ENCODE results near the gene ZNRF1. TPM values are rescaled to one million over a fixed set of nuclear protein-coding genes. Genes with fewer than 3 reads are reported as not detected.
A peak's percentile ranks its signal among the peaks of the same experiment; 100 is the strongest.

The ZNRF1 gene
- polyA plus RNA-seq, 2 of the 4 experiments (the other 2 are of a cell fraction), result 18.6 to 22.6 TPM

DNA sequence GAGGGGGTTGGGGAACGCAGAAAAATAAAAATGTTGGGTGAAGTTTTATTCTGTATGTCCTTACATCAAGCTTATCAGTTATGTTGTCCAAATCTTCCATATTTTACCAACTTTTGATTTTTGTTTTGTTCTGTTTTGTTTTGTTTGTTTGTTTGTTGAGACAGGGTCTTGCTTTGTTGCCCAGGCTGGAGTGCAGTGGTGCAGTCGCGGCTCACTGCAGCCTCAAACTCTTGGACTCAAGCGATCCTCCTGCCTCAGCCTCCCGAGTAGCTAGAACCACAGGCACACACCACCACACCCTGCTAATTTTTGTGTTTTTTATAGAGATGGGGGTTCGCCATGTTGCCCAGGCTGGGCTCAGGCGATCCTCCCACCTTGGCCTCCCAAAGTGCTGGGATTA is 20.8 kb downstream of the ZNRF1 start:
- CTCF ChIA-PET, result interaction anchor here (0.6 to 2.5 kb wide), 5 partner anchors 8 to 92 kb away, joined by 3 to 10 read pairs (median 6); no protein-coding TSS in a partner anchor
- WGBS (ENCODE audit: missing lambda C conversion rate), result 93% methylated on average over 7 of the region's 7 CpGs
- ATAC-seq, result no peak
- TF ChIP-seq, protein P1, sequence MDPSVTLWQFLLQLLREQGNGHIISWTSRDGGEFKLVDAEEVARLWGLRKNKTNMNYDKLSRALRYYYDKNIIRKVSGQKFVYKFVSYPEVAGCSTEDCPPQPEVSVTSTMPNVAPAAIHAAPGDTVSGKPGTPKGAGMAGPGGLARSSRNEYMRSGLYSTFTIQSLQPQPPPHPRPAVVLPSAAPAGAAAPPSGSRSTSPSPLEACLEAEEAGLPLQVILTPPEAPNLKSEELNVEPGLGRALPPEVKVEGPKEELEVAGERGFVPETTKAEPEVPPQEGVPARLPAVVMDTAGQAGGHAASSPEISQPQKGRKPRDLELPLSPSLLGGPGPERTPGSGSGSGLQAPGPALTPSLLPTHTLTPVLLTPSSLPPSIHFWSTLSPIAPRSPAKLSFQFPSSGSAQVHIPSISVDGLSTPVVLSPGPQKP (IDR thresholded peaks at IDR 0.05; ENCODE audit: low read depth, low read length), result no peak
- TF ChIP-seq EHF (CRISPR knock-in tag; IDR thresholded peaks at IDR 0.05) (no peak), NR3C1 (IDR thresholded peaks at IDR 0.05) (no peak), NPAS2 (CRISPR knock-in tag; IDR thresholded peaks at IDR 0.05; ENCODE audit: borderline replicate concordance) (no peak), MAFK (IDR thresholded peaks at IDR 0.05; ENCODE audit: partially characterized antibody) (no peak), KDM5A (IDR thresholded peaks at IDR 0.05) (no peak), ESRRA (IDR thresholded peaks at IDR 0.05; ENCODE audit: borderline replicate concordance, low read length) (no peak), CHD2 (IDR thresholded peaks at IDR 0.05; ENCODE audit: low read length, partially characterized antibody) (no peak), HOXB5 (CRISPR knock-in tag; IDR thresholded peaks at IDR 0.05) (no peak), ZNF302 (CRISPR knock-in tag; IDR thresholded peaks at IDR 0.05) (no peak), RCOR1 (IDR thresholded peaks at IDR 0.05; ENCODE audit: low read depth, low read length) (no peak), RNF2 (IDR thresholded peaks at IDR 0.05; ENCODE audit: borderline replicate concordance, low read depth) (no peak), RFX5 (IDR thresholded peaks at IDR 0.05) (no peak), SMC3 (IDR thresholded peaks at IDR 0.05) (no peak), CBX2 (IDR thresholded peaks at IDR 0.05; ENCODE audit: borderline replicate concordance, low read depth) (no peak), KDM1A (IDR thresholded peaks at IDR 0.05; ENCODE audit: low read depth) (no peak), FOSL2 (IDR thresholded peaks at IDR 0.05) (no peak), FOSL2 (CRISPR knock-in tag; IDR thresholded peaks at IDR 0.05) (no peak)
- TF ChIP-seq, protein P2, sequence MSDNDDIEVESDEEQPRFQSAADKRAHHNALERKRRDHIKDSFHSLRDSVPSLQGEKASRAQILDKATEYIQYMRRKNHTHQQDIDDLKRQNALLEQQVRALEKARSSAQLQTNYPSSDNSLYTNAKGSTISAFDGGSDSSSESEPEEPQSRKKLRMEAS (IDR thresholded peaks at IDR 0.05), result no peak
- no peak for DNase-seq (ENCODE audit: low read depth in 1 of 2, low spot score in 1 of 2)
- Histone ChIP-seq H3K4me1 (peaks cover 32% of the 10 kb centered on the region), H3K9me3 (peaks cover 15% of the 10 kb centered on the region), H3K4me3 (no peak overlapping the region), H3K27ac (peak overlapping the region; percentile 67 to 80; a peak in 4 of 6 replicates), H3K4me2 (peak overlapping the region; percentile 75)
- POLR2A ChIA-PET, result no interaction called here
- FAIRE-seq, result no peak

DNA sequence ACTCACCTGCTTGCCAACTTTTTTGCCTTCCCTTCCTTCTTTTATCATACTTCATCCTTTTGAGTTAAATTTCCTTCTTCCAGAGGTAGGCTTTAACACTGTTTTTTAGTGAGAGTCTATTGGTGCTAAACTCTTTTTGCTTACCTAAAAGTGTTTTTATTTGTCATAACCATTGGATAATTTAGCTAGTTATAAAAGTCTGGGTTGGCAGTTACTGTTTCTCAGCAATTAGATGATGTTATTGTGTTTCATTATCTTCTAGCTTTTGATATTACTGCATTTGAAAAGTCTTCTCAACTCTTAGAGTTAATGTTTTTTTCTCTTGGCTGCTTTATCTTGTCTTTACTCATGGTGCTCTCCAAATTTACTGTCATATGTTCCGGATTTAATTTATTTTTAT is 22.6 kb downstream of the ZNRF1 start:
- 91% methylated on average over 1 of the region's 1 CpG for WGBS (ENCODE audit: missing lambda C conversion rate)
- ATAC-seq, result no peak
- H3K4me1 ChIP-seq, result peaks cover 45% of the 10 kb centered on the region
- no peak overlapping the region for H3K4me2 ChIP-seq
- no peak overlapping the region for H3K27ac ChIP-seq
- H3K9me3 ChIP-seq, result peaks cover 15% of the 10 kb centered on the region
- no peak for FAIRE-seq
- no peak overlapping the region for H3K4me3 ChIP-seq
- POLR2A ChIA-PET, result no interaction called here
- CTCF ChIA-PET, result no interaction called here
- TF ChIP-seq CHD2 (IDR thresholded peaks at IDR 0.05; ENCODE audit: low read length, partially characterized antibody) (no peak), JUN (IDR thresholded peaks at IDR 0.05) (no peak), HDAC2 (IDR thresholded peaks at IDR 0.05) (no peak), SMC3 (IDR thresholded peaks at IDR 0.05) (no peak), POLR2AphosphoS2 (conservative IDR thresholded peaks at IDR 0.05; ENCODE audit: low read length) (no peak), SREBF2 (IDR thresholded peaks at IDR 0.05) (no peak), NFE2L2 (conservative IDR thresholded peaks at IDR 0.05; ENCODE audit: low read length) (no peak), KDM5A (IDR thresholded peaks at IDR 0.05) (no peak), CBX8 (IDR thresholded peaks at IDR 0.05) (no peak), MAZ (IDR thresholded peaks at IDR 0.05; ENCODE audit: borderline replicate concordance, low read depth, low read length) (no peak), TP53 (CRISPR knock-in tag; IDR thresholded peaks at IDR 0.05) (no peak), ESRRA (IDR thresholded peaks at IDR 0.05; ENCODE audit: borderline replicate concordance, low read length) (no peak), POLR2A (IDR thresholded peaks at IDR 0.05; ENCODE audit: low read length) (no peak)
- DNase-seq (ENCODE audit: low read depth in 1 of 2, low spot score in 1 of 2), result no peak

DNA sequence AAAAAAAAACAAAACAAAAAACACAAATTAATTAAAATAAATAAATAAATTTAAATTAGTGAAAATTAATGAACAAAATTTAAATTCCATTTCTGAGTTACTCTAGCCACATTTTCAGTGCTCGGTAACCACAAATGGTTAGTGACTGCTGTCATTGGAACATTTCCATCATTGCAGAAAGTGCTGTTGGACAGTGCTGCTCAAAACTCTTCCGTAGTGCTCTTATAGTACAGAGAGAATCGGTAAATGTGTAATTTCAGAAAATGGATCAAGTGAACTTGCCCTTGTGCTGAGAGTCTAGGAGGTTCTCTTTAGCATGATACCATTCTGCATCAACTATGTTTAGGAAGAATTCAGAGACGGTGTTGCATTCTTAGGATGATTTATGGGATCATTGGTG is 23.7 kb downstream of the ZNRF1 start:
- Histone ChIP-seq H3K9me3 (peaks cover 15% of the 10 kb centered on the region), H3K27ac (no peak overlapping the region), H3K4me1 (peaks cover 43% of the 10 kb centered on the region), H3K4me2 (no peak overlapping the region), H3K4me3 (no peak overlapping the region)
- DNase-seq (ENCODE audit: low read depth in 1 of 2, low spot score in 1 of 2) (no peak), ATAC-seq (no peak), FAIRE-seq (no peak)
- CTCF ChIA-PET, result interaction anchor here (1.1 kb wide), 1 partner anchor 13 kb away, joined by 3 read pairs; no protein-coding TSS in a partner anchor
- POLR2A ChIA-PET, result no interaction called here
- WGBS (ENCODE audit: missing lambda C conversion rate), result 97% methylated on average over 4 of the region's 4 CpGs
- TF ChIP-seq TFCP2L1 (CRISPR knock-in tag; IDR thresholded peaks at IDR 0.05), result no peak
- TF ChIP-seq, protein P3, sequence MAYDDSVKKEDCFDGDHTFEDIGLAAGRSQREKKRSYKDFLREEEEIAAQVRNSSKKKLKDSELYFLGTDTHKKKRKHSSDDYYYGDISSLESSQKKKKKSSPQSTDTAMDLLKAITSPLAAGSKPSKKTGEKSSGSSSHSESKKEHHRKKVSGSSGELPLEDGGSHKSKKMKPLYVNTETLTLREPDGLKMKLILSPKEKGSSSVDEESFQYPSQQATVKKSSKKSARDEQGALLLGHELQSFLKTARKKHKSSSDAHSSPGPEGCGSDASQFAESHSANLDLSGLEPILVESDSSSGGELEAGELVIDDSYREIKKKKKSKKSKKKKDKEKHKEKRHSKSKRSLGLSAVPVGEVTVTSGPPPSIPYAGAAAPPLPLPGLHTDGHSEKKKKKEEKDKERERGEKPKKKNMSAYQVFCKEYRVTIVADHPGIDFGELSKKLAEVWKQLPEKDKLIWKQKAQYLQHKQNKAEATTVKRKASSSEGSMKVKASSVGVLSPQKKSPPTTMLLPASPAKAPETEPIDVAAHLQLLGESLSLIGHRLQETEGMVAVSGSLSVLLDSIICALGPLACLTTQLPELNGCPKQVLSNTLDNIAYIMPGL (CRISPR knock-in tag; IDR thresholded peaks at IDR 0.05; ENCODE audit: borderline replicate concordance), result no peak
- TF ChIP-seq, protein P2 (IDR thresholded peaks at IDR 0.05), result no peak
- TF ChIP-seq EHMT2 (IDR thresholded peaks at IDR 0.05; ENCODE audit: low read depth), result no peak
- no peak for TF ChIP-seq ZC3H11A (IDR thresholded peaks at IDR 0.05)
- no peak for TF ChIP-seq CBX2 (IDR thresholded peaks at IDR 0.05; ENCODE audit: borderline replicate concordance, low read depth)
- TF ChIP-seq HEYL (CRISPR knock-in tag; IDR thresholded peaks at IDR 0.05), result no peak
- no peak for TF ChIP-seq RCOR1 (IDR thresholded peaks at IDR 0.05; ENCODE audit: low read depth, low read length)
- TF ChIP-seq, protein P4, sequence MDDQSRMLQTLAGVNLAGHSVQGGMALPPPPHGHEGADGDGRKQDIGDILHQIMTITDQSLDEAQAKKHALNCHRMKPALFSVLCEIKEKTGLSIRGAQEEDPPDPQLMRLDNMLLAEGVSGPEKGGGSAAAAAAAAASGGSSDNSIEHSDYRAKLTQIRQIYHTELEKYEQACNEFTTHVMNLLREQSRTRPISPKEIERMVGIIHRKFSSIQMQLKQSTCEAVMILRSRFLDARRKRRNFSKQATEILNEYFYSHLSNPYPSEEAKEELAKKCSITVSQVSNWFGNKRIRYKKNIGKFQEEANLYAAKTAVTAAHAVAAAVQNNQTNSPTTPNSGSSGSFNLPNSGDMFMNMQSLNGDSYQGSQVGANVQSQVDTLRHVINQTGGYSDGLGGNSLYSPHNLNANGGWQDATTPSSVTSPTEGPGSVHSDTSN (IDR thresholded peaks at IDR 0.05), result no peak
- TF ChIP-seq MAFK (IDR thresholded peaks at IDR 0.05; ENCODE audit: partially characterized antibody), result no peak
- TF ChIP-seq CHD2 (IDR thresholded peaks at IDR 0.05; ENCODE audit: low read length, partially characterized antibody), result no peak
- TF ChIP-seq ZSCAN20 (CRISPR knock-in tag; IDR thresholded peaks at IDR 0.05), result no peak

Data from A549 (cell line).